ENCODE measurements around the gene STX16. TPM values are rescaled to one million over a fixed set of nuclear protein-coding genes. Genes with fewer than 3 reads are reported as not detected.

The STX16 gene
- total and polyA plus RNA-seq, 2 of the 13 experiments (the other 11 are each of a cell fraction or from before 2014, with no cell fraction given), result 28.0 to 72.7 TPM

GRCh38 chr20:58651946-58652605 is 993 bp downstream of the STX16 start (continued):
- no peak for TF ChIP-seq ZNF619 (CRISPR knock-in tag; IDR thresholded peaks at IDR 0.05)
- TF ChIP-seq NFIC (IDR thresholded peaks at IDR 0.05; ENCODE audit: low read length), result no peak
- TF ChIP-seq GMEB2 (CRISPR knock-in tag; IDR thresholded peaks at IDR 0.05; ENCODE audit: low read depth), result no peak
- TF ChIP-seq SP140L (CRISPR knock-in tag; IDR thresholded peaks at IDR 0.05; ENCODE audit: borderline replicate concordance), result no peak
- no peak for TF ChIP-seq IKZF1 (IDR thresholded peaks at IDR 0.05)
- no peak for TF ChIP-seq TMF1 (CRISPR knock-in tag; IDR thresholded peaks at IDR 0.05; ENCODE audit: low read depth)
- no peak for TF ChIP-seq SRSF9 (IDR thresholded peaks at IDR 0.05; ENCODE audit: borderline replicate concordance, insufficient read depth, low read depth, low read length, poor library complexity, severe bottlenecking)
- TF ChIP-seq TCF12 (IDR thresholded peaks at IDR 0.05), result no peak
- no peak for TF ChIP-seq TCF12 (CRISPR knock-in tag; IDR thresholded peaks at IDR 0.05)
- TF ChIP-seq BCL6 (CRISPR knock-in tag; IDR thresholded peaks at IDR 0.05), result no peak
- TF ChIP-seq PATZ1 (CRISPR knock-in tag; IDR thresholded peaks at IDR 0.05), result peak; percentile 86
- TF ChIP-seq BORCS8-MEF2B (CRISPR knock-in tag; IDR thresholded peaks at IDR 0.05), result no peak
- no peak for TF ChIP-seq ZNF362 (CRISPR knock-in tag; IDR thresholded peaks at IDR 0.05; ENCODE audit: borderline replicate concordance)
- 0 out of 2 replicates have a peak, but pooled peaks have one; percentile 23 for TF ChIP-seq ZNF441 (CRISPR knock-in tag; IDR thresholded peaks at IDR 0.05; ENCODE audit: borderline replicate concordance)
- TF ChIP-seq NR2F6 (IDR thresholded peaks at IDR 0.05), result no peak
- TF ChIP-seq NR2F6 (CRISPR knock-in tag; IDR thresholded peaks at IDR 0.05), result no peak
- TF ChIP-seq NBN (conservative IDR thresholded peaks at IDR 0.05), result no peak
- 0 out of 2 replicates have a peak, but pooled peaks have one; percentile 8 for TF ChIP-seq RARA (CRISPR knock-in tag; IDR thresholded peaks at IDR 0.05)
- TF ChIP-seq NFE2L2 (IDR thresholded peaks at IDR 0.05; ENCODE audit: low read length), result no peak
- no peak for TF ChIP-seq CHCHD3 (CRISPR knock-in tag; IDR thresholded peaks at IDR 0.05)
